Activated CD8-positive, alpha-beta T cell treated with anti-CD3 and anti-CD28 coated beads for 36 hours (primary cell): ENCODE results near the gene IL17RB. TPM values are rescaled to one million over a fixed set of nuclear protein-coding genes. Genes with fewer than 3 reads are reported as not detected.

Experiments used
- ATAC-seq: fragments of 200-7000 bp; cut with Tn5 transposase; one replicate; pipeline ENCODE4 v1.10.0; 2021; ENCODE audit warnings: mild to moderate bottlenecking, moderate library complexity
- CTCF ChIA-PET: fragments of 350-600 bp; sonication (Branson Sonifier 250); formaldehyde crosslinking; loops from one replicate; lab custom pipeline; 2021; ENCODE audit warnings: antibody characterized with exemption; lab: Charles Lee
- POLR2A ChIA-PET: fragments of 350-600 bp; sonication (Branson Sonifier 250); formaldehyde crosslinking; loops from one replicate; lab custom pipeline; 2021; ENCODE audit warnings: antibody characterized with exemption; lab: Charles Lee
- DNase-seq: peaks from one replicate; pipeline ENCODE4 v3.0.0-alpha.2; 2020
- H3K27ac Mint-ChIP-seq: one replicate; pipeline ENCODE4 v1.8.0; 2021; ENCODE audit warnings: mild to moderate bottlenecking, mixed read lengths
- H3K27me3 Mint-ChIP-seq: one replicate; pipeline ENCODE4 v1.8.0; 2021; ENCODE audit warnings: mixed read lengths
- H3K36me3 Mint-ChIP-seq: one replicate; pipeline ENCODE4 v1.8.0; 2021; ENCODE audit warnings: low read depth, mixed read lengths
- H3K4me1 Mint-ChIP-seq: one replicate; pipeline ENCODE4 v1.8.0; 2021; ENCODE audit warnings: low read depth, mixed read lengths
- H3K4me3 Mint-ChIP-seq: one replicate; pipeline ENCODE4 v1.8.0; 2021; ENCODE audit warnings: mild to moderate bottlenecking, moderate library complexity, mixed read lengths
- H3K9me3 Mint-ChIP-seq: one replicate; pipeline ENCODE4 v1.8.0; 2021; ENCODE audit warnings: mixed read lengths
- intact Hi-C: fragments of 100-400 bp; cut with micrococcal nuclease; formaldehyde crosslinking; loops from one replicate; pipeline ENCODE4 v1.10.0; 2022
- total RNA-seq, 2 experiments: library from RNA; stranded (reverse); gene quantifications; one replicate each; pipeline ENCODE4 v1.2.3, GENCODE V29; 2021
- TF ChIP-seq, protein P1 (sequence below): fragments of 200-600 bp; IDR thresholded peaks from one replicate; pipeline ENCODE4 v1.8.0; 2022; ENCODE audit warnings: antibody characterized with exemption, mild to moderate bottlenecking

IL17RB gene
- total RNA-seq, 2 experiments from 2014 or later, result not detected

DNA sequence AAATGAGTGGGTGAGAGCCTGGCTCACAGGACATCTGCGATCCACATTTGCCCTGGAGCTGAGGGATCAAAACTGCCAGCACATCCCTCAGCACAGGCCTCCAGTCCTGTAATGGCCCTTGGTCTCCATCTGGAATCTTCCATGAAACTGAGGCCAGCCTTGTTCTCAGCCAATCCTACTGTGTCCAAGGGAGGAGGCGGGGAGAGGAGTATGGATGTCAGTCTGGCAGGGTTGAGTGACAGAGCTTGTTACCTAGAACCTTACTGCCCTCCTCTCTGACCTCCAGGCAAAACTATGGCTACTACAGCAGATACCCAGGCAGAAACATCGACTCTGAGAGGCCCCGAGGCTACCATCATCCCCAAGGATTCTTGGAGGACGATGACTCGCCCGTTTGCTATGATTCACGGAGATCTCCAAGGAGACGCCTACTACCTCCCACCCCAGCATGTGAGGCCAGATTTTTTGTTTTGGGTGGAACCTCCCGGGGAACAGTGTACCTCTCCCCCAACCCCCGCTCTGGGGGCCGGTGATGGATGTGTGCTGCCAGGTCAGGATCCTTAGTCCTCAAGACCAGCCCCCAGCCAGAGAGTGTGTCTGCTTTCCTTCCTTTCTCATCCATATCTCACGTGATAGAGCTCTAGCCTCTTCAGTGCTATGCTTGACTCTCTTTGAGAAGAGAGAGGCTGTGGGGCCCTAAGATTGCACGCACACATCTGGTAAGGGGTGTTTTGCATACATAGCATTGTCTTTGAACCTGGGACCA is 41.5 kb upstream of the IL17RB start:
- no peak for DNase-seq
- Mint-ChIP-seq H3K4me1 (no peaks in the 10 kb centered on the region), H3K9me3 (no peaks in the 10 kb centered on the region), H3K27me3 (peaks cover 3% of the 10 kb centered on the region), H3K36me3 (no peaks in the 10 kb centered on the region), H3K4me3 (no peak overlapping the region), H3K27ac (no peak overlapping the region)
- intact Hi-C loops, result no loop called here
- ChIA-PET CTCF (no interaction called here), POLR2A (no interaction called here)
- ATAC-seq, result no peak
- TF ChIP-seq, protein P1, sequence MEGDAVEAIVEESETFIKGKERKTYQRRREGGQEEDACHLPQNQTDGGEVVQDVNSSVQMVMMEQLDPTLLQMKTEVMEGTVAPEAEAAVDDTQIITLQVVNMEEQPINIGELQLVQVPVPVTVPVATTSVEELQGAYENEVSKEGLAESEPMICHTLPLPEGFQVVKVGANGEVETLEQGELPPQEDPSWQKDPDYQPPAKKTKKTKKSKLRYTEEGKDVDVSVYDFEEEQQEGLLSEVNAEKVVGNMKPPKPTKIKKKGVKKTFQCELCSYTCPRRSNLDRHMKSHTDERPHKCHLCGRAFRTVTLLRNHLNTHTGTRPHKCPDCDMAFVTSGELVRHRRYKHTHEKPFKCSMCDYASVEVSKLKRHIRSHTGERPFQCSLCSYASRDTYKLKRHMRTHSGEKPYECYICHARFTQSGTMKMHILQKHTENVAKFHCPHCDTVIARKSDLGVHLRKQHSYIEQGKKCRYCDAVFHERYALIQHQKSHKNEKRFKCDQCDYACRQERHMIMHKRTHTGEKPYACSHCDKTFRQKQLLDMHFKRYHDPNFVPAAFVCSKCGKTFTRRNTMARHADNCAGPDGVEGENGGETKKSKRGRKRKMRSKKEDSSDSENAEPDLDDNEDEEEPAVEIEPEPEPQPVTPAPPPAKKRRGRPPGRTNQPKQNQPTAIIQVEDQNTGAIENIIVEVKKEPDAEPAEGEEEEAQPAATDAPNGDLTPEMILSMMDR, result no peak

DNA sequence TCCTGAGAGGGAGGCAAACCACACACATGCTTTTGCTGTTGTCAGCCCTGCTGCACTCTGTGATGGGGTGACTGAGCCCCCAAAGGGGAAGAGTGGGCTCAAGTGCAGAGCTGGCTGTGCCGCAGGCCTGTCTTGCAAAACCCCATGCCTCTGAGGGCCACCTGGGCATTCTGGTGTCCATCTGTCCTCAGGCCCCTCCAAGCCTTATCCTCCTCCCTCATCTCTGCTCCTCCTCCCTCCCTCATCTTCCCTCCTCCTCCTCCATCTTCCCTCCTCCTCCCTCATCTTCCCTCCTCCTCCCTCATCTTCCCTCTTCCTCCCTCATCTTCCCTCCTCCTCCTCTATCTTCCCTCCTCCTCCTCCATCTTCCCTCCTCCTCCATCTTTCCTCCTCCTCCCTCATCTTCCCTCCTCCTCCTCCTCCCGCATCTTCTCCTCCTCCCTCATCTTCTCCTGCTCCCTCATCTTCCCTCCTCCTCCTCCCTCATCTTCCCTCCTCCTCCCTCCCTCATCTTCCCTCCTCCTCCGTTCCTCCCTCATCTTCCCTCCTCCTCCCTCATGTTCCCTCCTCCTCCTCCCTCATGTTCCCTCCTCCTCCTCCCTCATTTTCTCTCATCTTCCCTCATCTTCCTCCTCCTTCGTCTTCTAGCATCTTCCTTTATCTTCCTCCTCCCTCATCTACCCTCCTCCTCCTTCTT is 40.8 kb upstream of the IL17RB start:
- intact Hi-C loops, result no loop called here
- H3K9me3 Mint-ChIP-seq, result no peaks in the 10 kb centered on the region
- no peak overlapping the region for H3K27ac Mint-ChIP-seq
- TF ChIP-seq, protein P1, result no peak
- DNase-seq (no peak), ATAC-seq (no peak)
- no peaks in the 10 kb centered on the region for H3K4me1 Mint-ChIP-seq
- ChIA-PET POLR2A (no interaction called here), CTCF (no interaction called here)
- H3K36me3 Mint-ChIP-seq, result no peaks in the 10 kb centered on the region
- peaks cover 3% of the 10 kb centered on the region for H3K27me3 Mint-ChIP-seq
- no peak overlapping the region for H3K4me3 Mint-ChIP-seq

DNA sequence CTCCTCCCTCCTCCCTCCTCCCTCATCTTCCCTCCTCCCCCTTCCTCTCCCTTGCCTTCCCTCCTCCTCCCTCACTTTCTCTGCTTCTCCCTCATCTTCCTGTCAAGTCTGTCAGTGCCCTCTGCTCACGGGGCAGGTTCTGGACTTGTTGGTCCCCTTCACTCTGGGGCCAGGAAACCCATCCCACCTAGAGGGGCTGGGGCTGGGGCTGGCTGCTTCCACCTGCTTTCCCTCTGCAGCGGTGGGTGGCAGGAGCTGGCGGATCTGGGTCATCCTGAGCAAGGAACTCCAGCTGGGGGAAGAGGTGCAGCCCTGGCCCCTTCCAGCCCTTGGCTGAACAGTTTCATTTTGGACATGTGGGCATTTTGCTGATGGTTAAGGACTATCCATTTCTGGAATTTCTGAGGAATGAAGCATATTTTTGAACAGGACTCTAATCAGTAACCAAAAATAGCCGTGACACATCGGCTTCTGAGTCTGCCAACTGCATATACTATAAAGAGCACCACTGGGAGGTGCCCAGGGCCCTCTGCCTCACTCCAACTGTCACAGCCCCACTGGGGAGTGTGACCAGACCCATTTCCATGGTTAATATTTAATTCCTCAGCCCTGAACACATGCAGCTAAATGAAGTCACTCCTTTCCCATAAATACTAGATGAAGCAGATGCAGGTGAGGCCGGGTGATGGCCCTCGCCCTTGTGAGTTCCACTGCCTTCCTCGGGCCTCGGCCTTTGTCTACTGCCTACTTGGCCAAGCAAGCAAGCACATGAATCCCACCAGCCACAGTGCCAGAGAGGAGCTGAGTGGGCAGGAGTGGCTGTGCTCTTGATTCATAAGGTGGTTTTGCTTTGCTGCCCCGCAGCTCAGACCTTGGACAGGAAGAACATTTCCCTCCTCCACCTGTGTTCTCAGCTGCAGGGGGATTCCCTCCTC is 39.9 kb upstream of the IL17RB start:
- intact Hi-C loops, result no loop called here

DNA sequence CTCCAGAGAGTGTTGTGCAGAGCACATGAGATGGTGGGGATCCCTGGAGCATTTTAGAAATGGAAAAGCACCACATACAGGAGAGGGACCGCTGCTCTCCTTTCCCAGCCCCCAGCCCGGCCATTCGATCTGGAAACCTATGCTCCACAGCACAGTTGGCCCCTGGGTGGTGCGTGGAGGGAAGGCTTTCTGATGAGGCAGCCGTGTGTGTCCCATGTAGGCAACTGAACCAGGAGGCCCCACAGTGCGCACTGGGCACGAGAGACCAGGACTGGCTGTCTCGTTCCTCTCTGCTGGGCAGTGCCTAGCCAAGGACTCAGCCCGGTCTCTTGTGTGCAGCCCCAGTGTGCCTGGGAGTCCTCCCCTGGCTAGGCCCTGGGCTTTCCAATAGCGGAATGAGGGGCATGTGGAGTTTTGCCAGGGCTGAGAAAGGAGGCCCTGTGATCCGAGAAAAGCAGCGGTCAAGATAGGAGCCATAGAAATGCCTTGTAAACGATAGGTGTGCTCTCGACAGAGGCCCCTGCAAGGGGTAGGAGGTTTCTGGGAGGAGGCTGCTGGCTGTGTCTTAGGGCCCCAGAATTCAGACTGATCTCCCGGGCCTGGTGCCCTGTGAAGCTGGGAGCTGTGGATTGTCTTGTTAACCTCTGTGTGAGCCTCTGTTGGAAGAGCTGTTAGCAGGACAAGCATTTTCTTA is 39.1 kb upstream of the IL17RB start:
- intact Hi-C loops, result no loop called here
- H3K4me1 Mint-ChIP-seq, result no peaks in the 10 kb centered on the region
- TF ChIP-seq, protein P1, result no peak
- CTCF ChIA-PET, result no interaction called here
- no peaks in the 10 kb centered on the region for H3K36me3 Mint-ChIP-seq
- DNase-seq, result no peak
- no peak overlapping the region for H3K4me3 Mint-ChIP-seq
- H3K27ac Mint-ChIP-seq, result no peak overlapping the region
- ATAC-seq, result no peak
- no peaks in the 10 kb centered on the region for H3K9me3 Mint-ChIP-seq
- POLR2A ChIA-PET, result no interaction called here
- H3K27me3 Mint-ChIP-seq, result peaks cover 3% of the 10 kb centered on the region

More for the DNA sequence above, 39.9 kb upstream of the IL17RB start:
- no peak overlapping the region for H3K27ac Mint-ChIP-seq
- H3K36me3 Mint-ChIP-seq, result no peaks in the 10 kb centered on the region
- POLR2A ChIA-PET, result no interaction called here
- CTCF ChIA-PET, result no interaction called here
- DNase-seq (no peak), ATAC-seq (no peak)
- H3K9me3 Mint-ChIP-seq, result no peaks in the 10 kb centered on the region
- H3K27me3 Mint-ChIP-seq, result peaks cover 3% of the 10 kb centered on the region
- H3K4me3 Mint-ChIP-seq, result no peak overlapping the region
- no peaks in the 10 kb centered on the region for H3K4me1 Mint-ChIP-seq
- TF ChIP-seq, protein P1, result no peak
